Keratinocyte (primary cell): ENCODE measurements around the gene STX7. TPM values are rescaled to one million over a fixed set of nuclear protein-coding genes. Genes with fewer than 3 reads are reported as not detected.

Experiments used
- DNase-seq: peaks from one replicate; pipeline ENCODE4 v3.0.0-alpha.2; 2011; ENCODE audit warnings: low read depth, missing footprints, low spot score
- FAIRE-seq: peaks from 2 replicates; lab custom pipeline; 2011; peaks lifted over from hg19 to GRCh38; lab: Jason Lieb, UNC
- H2AFZ ChIP-seq: 2 replicates; pipeline ENCODE4 v1.6.0; 2012; ENCODE audit warnings: low read length, control low read depth, inconsistent platforms; ENCODE audit not compliant: control insufficient read depth
- H3K27ac ChIP-seq: 2 replicates; pipeline ENCODE4 v1.5.1; 2011; ENCODE audit warnings: low read length; ENCODE audit not compliant: control insufficient read depth, insufficient read depth
- H3K27me3 ChIP-seq: 3 replicates; pipeline ENCODE4 v1.6.0; 2011; ENCODE audit warnings: low read length; ENCODE audit not compliant: control insufficient read depth, insufficient read depth; ENCODE audit errors: extremely low read depth
- H3K36me3 ChIP-seq, 2 experiments: 2 replicates in 1 of 2; 3 replicates in 1 of 2; pipeline ENCODE4 v1.5.1; 2011; ENCODE audit warnings: low read length in 2 of 2, mild to moderate bottlenecking in 1 of 2; ENCODE audit not compliant: control insufficient read depth in 2 of 2, insufficient read depth in 2 of 2; ENCODE audit errors: extremely low read depth in 1 of 2
- H3K4me1 ChIP-seq: 3 replicates; pipeline ENCODE4 v1.5.1; 2011; ENCODE audit warnings: low read length; ENCODE audit not compliant: control insufficient read depth, insufficient read depth; ENCODE audit errors: extremely low read depth
- H3K4me2 ChIP-seq: 3 replicates; pipeline ENCODE4 v1.6.0; 2011; ENCODE audit warnings: low read depth, low read length; ENCODE audit not compliant: control insufficient read depth, insufficient read depth; ENCODE audit errors: extremely low read depth
- H3K4me3 ChIP-seq, 3 experiments: fragments of 200-600 bp in 1 of 3; sonication (generic) in 1 of 3; 2 replicates in 2 of 3; 3 replicates in 1 of 3; pipeline ENCODE4 v1.5.1; 2011 to 2016; ENCODE audit warnings: low read length in 3 of 3, mild to moderate bottlenecking in 3 of 3, control low read depth in 2 of 3, inconsistent platforms in 1 of 3, low read depth in 1 of 3, mixed read lengths in 1 of 3, mixed run types in 1 of 3, moderate library complexity in 1 of 3; ENCODE audit not compliant: control insufficient read depth in 2 of 3, insufficient read depth in 2 of 3; ENCODE audit errors: extremely low read depth in 1 of 3
- H3K79me2 ChIP-seq: 2 replicates; pipeline ENCODE4 v1.6.0; 2012; ENCODE audit warnings: low read length; ENCODE audit not compliant: control insufficient read depth, insufficient read depth
- H3K9ac ChIP-seq: 3 replicates; pipeline ENCODE4 v1.6.0; 2011; ENCODE audit warnings: low read length; ENCODE audit not compliant: control insufficient read depth, insufficient read depth; ENCODE audit errors: extremely low read depth
- H3K9me1 ChIP-seq: 3 replicates; pipeline ENCODE4 v1.6.0; 2011; ENCODE audit warnings: low read length; ENCODE audit not compliant: control insufficient read depth, insufficient read depth; ENCODE audit errors: extremely low read depth
- H3K9me3 ChIP-seq: 2 replicates; pipeline ENCODE4 v1.5.1; 2012; ENCODE audit warnings: low read depth, low read length; ENCODE audit not compliant: control insufficient read depth
- H4K20me1 ChIP-seq: 3 replicates; pipeline ENCODE4 v1.6.0; 2011; ENCODE audit warnings: low read length; ENCODE audit not compliant: control insufficient read depth, insufficient read depth; ENCODE audit errors: extremely low read depth
- EZH2 ChIP-seq: IDR thresholded peaks from one replicate; pipeline ENCODE4 v1.6.1; 2012; ENCODE audit warnings: inconsistent platforms, mild to moderate bottlenecking, low read length, moderate library complexity
- dilution Hi-C: fragments of 300-500 bp; cut with MboI; formaldehyde crosslinking; loops from one replicate; pipeline ENCODE4 v1.7.0; 2020; ENCODE audit warnings: low sequenced_read_pairs; ENCODE audit not compliant: extremely low pct_ligation_motif_present
- polyA plus RNA-seq, 5 experiments: library from polyadenylated mRNA; depleted of rRNA in 3 of 5; stranded (reverse) in 3 of 5; stranded (forward) in 1 of 5; unstranded in 1 of 5; fragments of >200 nt; gene quantifications; 1 replicate in 1 of 5; 2 replicates in 3 of 5; 3 replicates in 1 of 5; pipeline versions ENCODE4 v1.2.1 to v1.2.3, GENCODE V29; 2011 to 2012; ENCODE audit warnings: missing spikeins in 2 of 5, low read depth in 1 of 5, low replicate concordance in 1 of 5
- TF ChIP-seq, protein P1 (sequence below), 3 experiments: IDR thresholded peaks in 1 of 3; conservative IDR thresholded peaks in 1 of 3; optimal IDR thresholded peaks in 1 of 3; 2 replicates in 2 of 3; 3 replicates in 1 of 3; pipeline versions ENCODE3 to v1.5.1; 2011; ENCODE audit warnings: low read length in 3 of 3, mild to moderate bottlenecking in 3 of 3, moderate library complexity in 2 of 3, control low read depth in 1 of 3, inconsistent platforms in 1 of 3; ENCODE audit not compliant: insufficient read depth in 2 of 3; ENCODE audit errors: extremely low read depth in 1 of 3

STX7 gene
- polyA plus RNA-seq, 1 donor (not counting 4 experiments of a cell fraction or from before 2014, with no cell fraction given): 41.0 TPM

DNA sequence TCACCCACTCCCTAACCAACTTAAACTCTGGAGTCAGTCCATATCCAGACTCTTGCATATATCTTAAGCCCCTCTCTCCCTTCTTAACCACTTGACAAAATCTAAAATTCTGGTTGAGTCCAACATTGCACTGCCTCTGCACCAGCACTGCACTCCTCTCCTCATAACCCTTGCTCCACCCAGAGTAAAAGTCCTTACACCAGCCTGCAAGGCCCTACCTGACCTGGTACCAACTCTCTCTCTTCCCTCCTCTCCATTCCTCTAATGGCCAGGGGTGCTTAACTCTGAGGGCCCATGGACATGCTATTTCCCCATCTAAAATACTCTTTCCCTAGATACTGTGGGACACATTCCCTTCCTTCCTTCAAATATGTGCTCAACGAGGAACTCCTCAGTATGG lies 21.0 kb downstream of the STX7 start:
- H3K4me2 ChIP-seq: no peak overlapping the region
- FAIRE-seq (no peak), DNase-seq (no peak)
- dilution Hi-C loops: no loop called here
- H3K79me2 ChIP-seq: peaks cover 59% of the 10 kb centered on the region
- H3K4me3 ChIP-seq: no peak overlapping the region
- TF ChIP-seq, protein P1, sequence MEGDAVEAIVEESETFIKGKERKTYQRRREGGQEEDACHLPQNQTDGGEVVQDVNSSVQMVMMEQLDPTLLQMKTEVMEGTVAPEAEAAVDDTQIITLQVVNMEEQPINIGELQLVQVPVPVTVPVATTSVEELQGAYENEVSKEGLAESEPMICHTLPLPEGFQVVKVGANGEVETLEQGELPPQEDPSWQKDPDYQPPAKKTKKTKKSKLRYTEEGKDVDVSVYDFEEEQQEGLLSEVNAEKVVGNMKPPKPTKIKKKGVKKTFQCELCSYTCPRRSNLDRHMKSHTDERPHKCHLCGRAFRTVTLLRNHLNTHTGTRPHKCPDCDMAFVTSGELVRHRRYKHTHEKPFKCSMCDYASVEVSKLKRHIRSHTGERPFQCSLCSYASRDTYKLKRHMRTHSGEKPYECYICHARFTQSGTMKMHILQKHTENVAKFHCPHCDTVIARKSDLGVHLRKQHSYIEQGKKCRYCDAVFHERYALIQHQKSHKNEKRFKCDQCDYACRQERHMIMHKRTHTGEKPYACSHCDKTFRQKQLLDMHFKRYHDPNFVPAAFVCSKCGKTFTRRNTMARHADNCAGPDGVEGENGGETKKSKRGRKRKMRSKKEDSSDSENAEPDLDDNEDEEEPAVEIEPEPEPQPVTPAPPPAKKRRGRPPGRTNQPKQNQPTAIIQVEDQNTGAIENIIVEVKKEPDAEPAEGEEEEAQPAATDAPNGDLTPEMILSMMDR (optimal IDR thresholded peaks at IDR 0.05 in 1 of 3, IDR thresholded peaks at IDR 0.05 in 1 of 3, conservative IDR thresholded peaks at IDR 0.05 in 1 of 3; ENCODE audit: extremely low read depth in 1 of 3, insufficient read depth in 2 of 3, low read length in 3 of 3): no peak
- no peak for TF ChIP-seq EZH2
- H3K27ac ChIP-seq: no peak overlapping the region
- no peak overlapping the region for H2AFZ ChIP-seq
- no peaks in the 10 kb centered on the region for H3K9me3 ChIP-seq
- H3K4me1 ChIP-seq: no peaks in the 10 kb centered on the region
- no peaks in the 10 kb centered on the region for H3K9me1 ChIP-seq
- H3K36me3 ChIP-seq: peaks cover 0 to 2% of the 10 kb centered on the region in 2 experiments
- no peak overlapping the region for H3K9ac ChIP-seq
- no peaks in the 10 kb centered on the region for H3K27me3 ChIP-seq
- H4K20me1 ChIP-seq: peaks cover 2% of the 10 kb centered on the region

DNA sequence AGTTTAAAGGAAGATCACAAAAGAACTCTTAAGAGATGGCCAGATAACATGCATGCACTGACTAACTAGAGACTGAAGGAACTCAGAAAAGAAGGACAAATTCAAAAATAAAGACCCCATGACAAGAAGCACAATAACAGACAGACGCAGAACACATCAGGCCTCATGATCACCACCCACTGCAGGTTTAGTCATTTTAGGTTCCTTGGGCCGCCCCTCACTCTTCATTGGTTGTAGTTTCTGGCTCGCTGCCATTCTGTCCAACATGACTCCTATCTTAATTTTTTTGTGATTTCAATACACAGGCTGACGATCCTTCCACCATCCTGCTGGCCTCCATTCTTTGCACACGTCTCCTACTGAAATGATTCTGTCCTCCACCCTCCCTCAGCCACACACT lies 21.6 kb downstream of the STX7 start:
- Histone ChIP-seq H3K27ac (no peak overlapping the region), H3K4me3 (no peak overlapping the region), H2AFZ (no peak overlapping the region), H4K20me1 (peaks cover 2% of the 10 kb centered on the region), H3K9me1 (no peaks in the 10 kb centered on the region), H3K79me2 (peaks cover 53% of the 10 kb centered on the region), H3K4me2 (no peak overlapping the region), H3K36me3 (peaks cover 0 to 2% of the 10 kb centered on the region in 2 experiments), H3K9ac (no peak overlapping the region), H3K4me1 (no peaks in the 10 kb centered on the region), H3K9me3 (no peaks in the 10 kb centered on the region), H3K27me3 (no peaks in the 10 kb centered on the region)
- DNase-seq (no peak), FAIRE-seq (no peak)
- TF ChIP-seq, protein P1 (optimal IDR thresholded peaks at IDR 0.05 in 1 of 3, IDR thresholded peaks at IDR 0.05 in 1 of 3, conservative IDR thresholded peaks at IDR 0.05 in 1 of 3; ENCODE audit: extremely low read depth in 1 of 3, insufficient read depth in 2 of 3, low read length in 3 of 3): no peak
- TF ChIP-seq EZH2: no peak
- dilution Hi-C loops: no loop called here
